GM12878 (cell line): ENCODE measurements around the gene OR1I1. TPM values are rescaled to one million over a fixed set of nuclear protein-coding genes. Genes with fewer than 3 reads are reported as not detected.

ENCODE experiments used
- ATAC-seq: fragments of 200-7000 bp; cut with Tn5 transposase; 3 replicates; pipeline ENCODE4 v1.9.1; 2020; ENCODE audit warnings: mild to moderate bottlenecking, moderate library complexity
- BruUV-seq: library from RNA; stranded (reverse); fragments of 400-500 nt; replicated peaks from 2 replicates; lab custom pipeline; 2021; lab: Mats Ljungman, UMichigan
- CTCF ChIA-PET: fragments of 300-600 bp; sonication (Branson Sonifier 250); formaldehyde crosslinking; extraction: SDS; loops from one replicate; lab custom pipeline; 2021; ENCODE audit warnings: inconsistent platforms; lab: Yijun Ruan, JAX
- POLR2A ChIA-PET: fragments of 350-600 bp; formaldehyde crosslinking; extraction: SDS; loops from one replicate; lab custom pipeline; 2021; ENCODE audit warnings: inconsistent platforms; lab: Charles Lee
- RAD21 ChIA-PET: fragments of 300-600 bp; sonication (Branson Sonifier 250); formaldehyde crosslinking; loops from one replicate; lab custom pipeline; 2023; ENCODE audit warnings: antibody characterized with exemption; ENCODE audit not compliant: unreplicated experiment; lab: Charles Lee
- SMC1A ChIA-PET: fragments of 300-600 bp; sonication (Branson Sonifier 250); formaldehyde crosslinking; loops from one replicate; lab custom pipeline; 2023; ENCODE audit not compliant: unreplicated experiment, uncharacterized antibody; lab: Charles Lee
- DNase-seq: peaks from one replicate; pipeline ENCODE4 v3.0.0-alpha.2; 2011; ENCODE audit warnings: low read depth, low spot score
- FAIRE-seq: peaks from 3 replicates; lab custom pipeline; 2011; peaks lifted over from hg19 to GRCh38; lab: Jason Lieb, UNC
- H2AFZ ChIP-seq: 2 replicates; pipeline ENCODE4 v1.6.0; 2011; ENCODE audit warnings: low read depth, low read length, control low read depth; ENCODE audit not compliant: control insufficient read depth
- H3K27ac ChIP-seq: 2 replicates; pipeline ENCODE4 v1.5.1; 2011; ENCODE audit warnings: control low read depth; ENCODE audit not compliant: control insufficient read depth, insufficient read depth
- H3K27me3 ChIP-seq, 2 experiments: replicated peaks in 1 of 2; 2 replicates each; pipeline versions ENCODE4 v1.6.0 to v1.6.1; 2011; ENCODE audit warnings: low read length in 1 of 2; ENCODE audit not compliant: control insufficient read depth in 2 of 2, insufficient read depth in 2 of 2
- H3K36me3 ChIP-seq, 2 experiments: 2 replicates each; pipeline ENCODE4 v1.5.1; 2011; ENCODE audit warnings: low read length in 1 of 2; ENCODE audit not compliant: control insufficient read depth in 2 of 2, insufficient read depth in 2 of 2
- H3K4me1 ChIP-seq: 2 replicates; pipeline ENCODE4 v1.6.1; 2011; ENCODE audit warnings: mild to moderate bottlenecking, low read length, moderate library complexity, mixed read lengths; ENCODE audit not compliant: control insufficient read depth, insufficient read depth
- H3K4me2 ChIP-seq: 2 replicates; pipeline ENCODE4 v1.6.0; 2011; ENCODE audit warnings: control low read depth; ENCODE audit not compliant: control insufficient read depth, insufficient read depth
- H3K4me3 ChIP-seq: fragments of 200-600 bp; sonication (generic); 2 replicates; pipeline ENCODE4 v1.5.1; 2016
- H3K79me2 ChIP-seq: 2 replicates; pipeline ENCODE4 v1.6.0; 2011; ENCODE audit warnings: low read length; ENCODE audit not compliant: control insufficient read depth, insufficient read depth
- H3K9ac ChIP-seq: 2 replicates; pipeline ENCODE4 v1.8.0; 2011; ENCODE audit warnings: low read length, control low read depth, mixed read lengths; ENCODE audit not compliant: control insufficient read depth, insufficient read depth
- H3K9me3 ChIP-seq: replicated peaks from 3 replicates; pipeline ENCODE4 v1.5.1; 2011; ENCODE audit warnings: mild to moderate bottlenecking, low read length; ENCODE audit not compliant: control insufficient read depth, insufficient read depth
- H4K20me1 ChIP-seq: 2 replicates; pipeline ENCODE4 v1.6.0; 2011; ENCODE audit not compliant: control insufficient read depth, insufficient read depth
- HDAC2 ChIP-seq: fragments of 200-600 bp; sonication (generic); IDR thresholded peaks from 2 replicates; pipeline ENCODE4 v1.6.1; 2017
- NR2F1 ChIP-seq: fragments of 450-650 bp; conservative IDR thresholded peaks from 2 replicates; pipeline ENCODE4 v1.6.1; 2017; ENCODE audit warnings: mild to moderate bottlenecking
- RELA ChIP-seq: fragments of 450-650 bp; IDR thresholded peaks from 2 replicates; pipeline ENCODE4 v1.8.0; 2014; ENCODE audit warnings: borderline replicate concordance; ENCODE audit not compliant: partially characterized antibody
- SIN3A ChIP-seq: IDR thresholded peaks from 2 replicates; pipeline ENCODE4 v1.6.1; 2012; ENCODE audit warnings: low read depth, low read length, improper control_type of control experiment
- SIX5 ChIP-seq: IDR thresholded peaks from 2 replicates; pipeline ENCODE4 v1.6.1; 2011; ENCODE audit warnings: mild to moderate bottlenecking, low read depth, low read length, moderate library complexity; ENCODE audit not compliant: severe bottlenecking
- SRF ChIP-seq, 2 experiments: IDR thresholded peaks; 2 replicates each; pipeline ENCODE4 v1.6.1; 2011; ENCODE audit warnings: low read depth in 2 of 2, low read length in 2 of 2, mild to moderate bottlenecking in 1 of 2, moderate library complexity in 1 of 2
- TARDBP ChIP-seq: IDR thresholded peaks from 2 replicates; pipeline ENCODE4 v1.6.1; 2016; ENCODE audit warnings: borderline replicate concordance
- YY1 ChIP-seq: IDR thresholded peaks from 2 replicates; pipeline ENCODE4 v1.6.1; 2011; ENCODE audit warnings: low read depth, mild to moderate bottlenecking, low read length
- ZNF217 ChIP-seq: fragments of 450-650 bp; IDR thresholded peaks from 2 replicates; pipeline ENCODE4 v1.6.1; 2017; ENCODE audit warnings: antibody characterized with exemption, mild to moderate bottlenecking
- WGBS: methylation state at CpG from one replicate; pipeline ENCODE4 v1.1.6; 2016; ENCODE audit warnings: low lambda C conversion rate; ENCODE audit not compliant: insufficient replicate concordance, insufficient coverage; ENCODE audit errors: missing lambda C conversion rate; 5-methylcytosine and 5-hydroxymethylcytosine counted together
- in situ Hi-C: fragments of 300-500 bp; cut with MboI; formaldehyde crosslinking; loops from 9 replicates; pipeline ENCODE4 v1.14.3; 2018; ENCODE audit warnings: mixed read lengths
- intact Hi-C: fragments of 100-400 bp; cut with micrococcal nuclease; formaldehyde crosslinking; loops from one replicate; pipeline ENCODE4 v1.14.2; 2022; ENCODE audit not compliant: unreplicated experiment
- polyA plus RNA-seq, 11 experiments: library from polyadenylated mRNA; depleted of rRNA in 4 of 11; unstranded in 6 of 11; stranded (reverse) in 5 of 11; fragments of >200 nt; fragmentation: Nextera tagmentation in 4 of 11; fragmentation: Illumina TruSeq in 1 of 11; extraction: Ambion mirVana in 4 of 11; extraction: Trizol in 1 of 11; gene quantifications; 1 replicate in 1 of 11; 2 replicates in 10 of 11; pipeline versions ENCODE4 v1.2.1 to v1.2.3, GENCODE V29; 2011 to 2016; ENCODE audit warnings: inconsistent platforms in 2 of 11, missing spikeins in 2 of 11, low read depth in 1 of 11
- total RNA-seq, 4 experiments: library from RNA; depleted of rRNA in 3 of 4; stranded (reverse); fragments of >200 nt in 3 of 4; fragmentation: Illumina TruSeq in 1 of 4; extraction: Trizol in 1 of 4; gene quantifications; 2 replicates each; pipeline versions ENCODE4 v1.2.1 to v1.2.3, GENCODE V29; 2013 to 2021
- TF ChIP-seq, protein P1 (sequence below): fragments of 450-650 bp; formaldehyde crosslinking; IDR thresholded peaks from 2 replicates; pipeline ENCODE4 v1.4.0; 2020; ENCODE audit warnings: mild to moderate bottlenecking, moderate library complexity
- TF ChIP-seq, protein P2 (sequence below): fragments of 450-650 bp; conservative IDR thresholded peaks from 2 replicates; pipeline ENCODE4 v1.6.1; 2017; ENCODE audit warnings: mild to moderate bottlenecking, moderate library complexity
- TF ChIP-seq, protein P3 (sequence below): IDR thresholded peaks from 2 replicates; pipeline ENCODE4 v1.6.1; 2012; ENCODE audit warnings: low read depth, low read length, improper control_type of control experiment

Gene OR1I1
- total and polyA plus RNA-seq, 10 of the 15 experiments (the other 5 are each of a cell fraction or from before 2014, with no cell fraction given): not detected

DNA sequence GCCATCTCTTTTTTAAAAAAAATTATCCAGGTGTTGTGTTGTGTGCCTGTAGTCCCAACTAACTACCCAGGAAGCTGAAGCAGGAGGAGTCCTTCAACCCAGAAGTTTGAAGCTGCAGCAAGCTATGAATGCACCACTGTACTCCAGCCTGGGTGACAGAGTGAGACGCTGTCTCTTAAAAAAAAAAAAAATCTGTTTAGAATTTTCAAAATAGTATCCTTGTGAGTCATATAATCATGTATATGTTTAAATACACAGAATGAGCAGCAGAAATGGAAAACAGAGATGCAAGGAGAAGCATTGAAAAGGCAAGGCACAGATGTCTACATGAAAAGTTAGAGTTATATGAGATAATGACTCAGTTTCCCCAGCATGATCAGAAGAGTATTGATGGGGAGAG, 56.4 kb downstream of the OR1I1 start:
- intact Hi-C loops: no loop called here
- no peak overlapping the region for H3K4me3 ChIP-seq
- ATAC-seq (no peak), DNase-seq (no peak)
- TF ChIP-seq YY1 (no peak), NR2F1 (no peak), TARDBP (no peak), ZNF217 (no peak), RELA (no peak), SIX5 (no peak), SIN3A (no peak), SRF (IDR thresholded peaks at IDR 0.05; ENCODE audit: low read depth in 2 of 2, low read length in 2 of 2) (no peak), HDAC2 (no peak)
- TF ChIP-seq, protein P1, sequence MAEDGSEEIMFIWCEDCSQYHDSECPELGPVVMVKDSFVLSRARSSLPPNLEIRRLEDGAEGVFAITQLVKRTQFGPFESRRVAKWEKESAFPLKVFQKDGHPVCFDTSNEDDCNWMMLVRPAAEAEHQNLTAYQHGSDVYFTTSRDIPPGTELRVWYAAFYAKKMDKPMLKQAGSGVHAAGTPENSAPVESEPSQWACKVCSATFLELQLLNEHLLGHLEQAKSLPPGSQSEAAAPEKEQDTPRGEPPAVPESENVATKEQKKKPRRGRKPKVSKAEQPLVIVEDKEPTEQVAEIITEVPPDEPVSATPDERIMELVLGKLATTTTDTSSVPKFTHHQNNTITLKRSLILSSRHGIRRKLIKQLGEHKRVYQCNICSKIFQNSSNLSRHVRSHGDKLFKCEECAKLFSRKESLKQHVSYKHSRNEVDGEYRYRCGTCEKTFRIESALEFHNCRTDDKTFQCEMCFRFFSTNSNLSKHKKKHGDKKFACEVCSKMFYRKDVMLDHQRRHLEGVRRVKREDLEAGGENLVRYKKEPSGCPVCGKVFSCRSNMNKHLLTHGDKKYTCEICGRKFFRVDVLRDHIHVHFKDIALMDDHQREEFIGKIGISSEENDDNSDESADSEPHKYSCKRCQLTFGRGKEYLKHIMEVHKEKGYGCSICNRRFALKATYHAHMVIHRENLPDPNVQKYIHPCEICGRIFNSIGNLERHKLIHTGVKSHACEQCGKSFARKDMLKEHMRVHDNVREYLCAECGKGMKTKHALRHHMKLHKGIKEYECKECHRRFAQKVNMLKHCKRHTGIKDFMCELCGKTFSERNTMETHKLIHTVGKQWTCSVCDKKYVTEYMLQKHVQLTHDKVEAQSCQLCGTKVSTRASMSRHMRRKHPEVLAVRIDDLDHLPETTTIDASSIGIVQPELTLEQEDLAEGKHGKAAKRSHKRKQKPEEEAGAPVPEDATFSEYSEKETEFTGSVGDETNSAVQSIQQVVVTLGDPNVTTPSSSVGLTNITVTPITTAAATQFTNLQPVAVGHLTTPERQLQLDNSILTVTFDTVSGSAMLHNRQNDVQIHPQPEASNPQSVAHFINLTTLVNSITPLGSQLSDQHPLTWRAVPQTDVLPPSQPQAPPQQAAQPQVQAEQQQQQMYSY (CRISPR knock-in tag): no peak
- TF ChIP-seq, protein P2, sequence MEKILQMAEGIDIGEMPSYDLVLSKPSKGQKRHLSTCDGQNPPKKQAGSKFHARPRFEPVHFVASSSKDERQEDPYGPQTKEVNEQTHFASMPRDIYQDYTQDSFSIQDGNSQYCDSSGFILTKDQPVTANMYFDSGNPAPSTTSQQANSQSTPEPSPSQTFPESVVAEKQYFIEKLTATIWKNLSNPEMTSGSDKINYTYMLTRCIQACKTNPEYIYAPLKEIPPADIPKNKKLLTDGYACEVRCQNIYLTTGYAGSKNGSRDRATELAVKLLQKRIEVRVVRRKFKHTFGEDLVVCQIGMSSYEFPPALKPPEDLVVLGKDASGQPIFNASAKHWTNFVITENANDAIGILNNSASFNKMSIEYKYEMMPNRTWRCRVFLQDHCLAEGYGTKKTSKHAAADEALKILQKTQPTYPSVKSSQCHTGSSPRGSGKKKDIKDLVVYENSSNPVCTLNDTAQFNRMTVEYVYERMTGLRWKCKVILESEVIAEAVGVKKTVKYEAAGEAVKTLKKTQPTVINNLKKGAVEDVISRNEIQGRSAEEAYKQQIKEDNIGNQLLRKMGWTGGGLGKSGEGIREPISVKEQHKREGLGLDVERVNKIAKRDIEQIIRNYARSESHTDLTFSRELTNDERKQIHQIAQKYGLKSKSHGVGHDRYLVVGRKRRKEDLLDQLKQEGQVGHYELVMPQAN: no peak
- TF ChIP-seq, protein P3, sequence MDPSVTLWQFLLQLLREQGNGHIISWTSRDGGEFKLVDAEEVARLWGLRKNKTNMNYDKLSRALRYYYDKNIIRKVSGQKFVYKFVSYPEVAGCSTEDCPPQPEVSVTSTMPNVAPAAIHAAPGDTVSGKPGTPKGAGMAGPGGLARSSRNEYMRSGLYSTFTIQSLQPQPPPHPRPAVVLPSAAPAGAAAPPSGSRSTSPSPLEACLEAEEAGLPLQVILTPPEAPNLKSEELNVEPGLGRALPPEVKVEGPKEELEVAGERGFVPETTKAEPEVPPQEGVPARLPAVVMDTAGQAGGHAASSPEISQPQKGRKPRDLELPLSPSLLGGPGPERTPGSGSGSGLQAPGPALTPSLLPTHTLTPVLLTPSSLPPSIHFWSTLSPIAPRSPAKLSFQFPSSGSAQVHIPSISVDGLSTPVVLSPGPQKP: no peak
- TF ChIP-seq, all 136 proteins: peak for 0
- Histone ChIP-seq H3K4me2 (no peak overlapping the region), H3K27ac (no peak overlapping the region), H3K4me1 (no peaks in the 10 kb centered on the region), H3K36me3 (no peaks in the 10 kb centered on the region), H3K27me3 (no peaks in the 10 kb centered on the region), H2AFZ (no peak overlapping the region), H4K20me1 (no peaks in the 10 kb centered on the region), H3K9ac (no peak overlapping the region), H3K79me2 (no peaks in the 10 kb centered on the region), H3K9me3 (peaks cover 2% of the 10 kb centered on the region; the same call in 2 of the 3 replicates)
- ChIA-PET SMC1A (no interaction called here), CTCF (no interaction called here), POLR2A (no interaction called here), RAD21 (no interaction called here)
- no TSS peak for BruUV-seq
- in situ Hi-C loops: no loop called here
- WGBS: 50% methylated on average over 1 of the region's 1 CpG
- no peak for FAIRE-seq
